IPS-NIHi11 (cell line): ENCODE results near the gene ALAS1.

Source experiments
- DNase-seq: peaks from one replicate; pipeline ENCODE4 v3.0.0; 2012; ENCODE audit warnings: mixed read lengths, low spot score

The ALAS1 gene

GRCh38 chr3:52221141-52221562, 23.2 kb downstream of the ALAS1 start:
- DNase-seq = no peak

GRCh38 chr3:52221563-52222318, 23.8 kb downstream of the ALAS1 start:
- no peak for DNase-seq

- no peak for DNase-seq
Observed at GRCh38 chr3:52222319-52223221, 24.6 kb downstream of the ALAS1 start.

GRCh38 chr3:52223449-52224408, 25.8 kb downstream of the ALAS1 start:
- DNase-seq = no peak

- DNase-seq = no peak
Observed at GRCh38 chr3:52225452-52226228, 27.7 kb downstream of the ALAS1 start, which contains the start of gene TLR9. TSS of gene TLR9 (minus strand) at chr3:52225645. CDS start at chr3:52225529, 116 bp downstream.

- no peak for DNase-seq
Observed at GRCh38 chr3:52226229-52226817, 28.4 kb downstream of the ALAS1 start.

- DNase-seq = no peak
Observed at GRCh38 chr3:52227117-52227516, 29.2 kb downstream of the ALAS1 start.

- DNase-seq = no peak
Observed at GRCh38 chr3:52227766-52228165, 29.8 kb downstream of the ALAS1 start.

GRCh38 chr3:52228266-52228665, 30.3 kb downstream of the ALAS1 start:
- DNase-seq = no peak

GRCh38 chr3:52228751-52229291, 30.9 kb downstream of the ALAS1 start:
- DNase-seq = no peak

GRCh38 chr3:52229656-52230055, 31.7 kb downstream of the ALAS1 start:
- no peak for DNase-seq

- no peak for DNase-seq
Observed at GRCh38 chr3:52230461-52230860, 32.5 kb downstream of the ALAS1 start.

- DNase-seq = no peak
Observed at GRCh38 chr3:52230889-52231499, 33.0 kb downstream of the ALAS1 start.

- DNase-seq = peak; percentile 85
Observed at GRCh38 chr3:52231502-52232278, 33.7 kb downstream of the ALAS1 start.

- no peak for DNase-seq
Observed at GRCh38 chr3:52232279-52233107, 34.5 kb downstream of the ALAS1 start.

GRCh38 chr3:52233108-52233591, 35.2 kb downstream of the ALAS1 start:
- DNase-seq = no peak

- DNase-seq = no peak
Observed at GRCh38 chr3:52233968-52234367, 36.0 kb downstream of the ALAS1 start.
